Umbilical cord (tissue), 2 donors: ENCODE results near the gene TP53BP2. TPM values are rescaled to one million over a fixed set of nuclear protein-coding genes. Genes with fewer than 3 reads are reported as not detected.
"Not testable (repeated sequence)": the region's sequence is repeated elsewhere in the genome, so short reads cannot be mapped to it uniquely, and the experiment has no call there.

Source experiments
- DNase-seq: peaks from one replicate; pipeline ENCODE4 v3.0.0-alpha.2; 2015; ENCODE audit warnings: low spot score
- total RNA-seq: library from RNA; depleted of rRNA; stranded (reverse); fragments of >200 nt; gene quantifications from one replicate; pipeline ENCODE4 v1.2.3, GENCODE V29; 2014; ENCODE audit warnings: low replicate concordance; ENCODE audit not compliant: insufficient read depth

TP53BP2 gene
- total RNA-seq, 1 donor from 2014 or later: 95.3 TPM

GRCh38 chr1:223831755-223832636, 13.8 kb downstream of the TP53BP2 start:
- peak; percentile 78 for DNase-seq

GRCh38 chr1:223829678-223830077, 16.1 kb downstream of the TP53BP2 start:
- DNase-seq: no peak

GRCh38 chr1:223828162-223828848, 17.4 kb downstream of the TP53BP2 start:
- DNase-seq: no peak

- DNase-seq: no peak
These were observed 18.5 kb downstream of the TP53BP2 start for GRCh38 chr1:223827193-223827663.

DNA sequence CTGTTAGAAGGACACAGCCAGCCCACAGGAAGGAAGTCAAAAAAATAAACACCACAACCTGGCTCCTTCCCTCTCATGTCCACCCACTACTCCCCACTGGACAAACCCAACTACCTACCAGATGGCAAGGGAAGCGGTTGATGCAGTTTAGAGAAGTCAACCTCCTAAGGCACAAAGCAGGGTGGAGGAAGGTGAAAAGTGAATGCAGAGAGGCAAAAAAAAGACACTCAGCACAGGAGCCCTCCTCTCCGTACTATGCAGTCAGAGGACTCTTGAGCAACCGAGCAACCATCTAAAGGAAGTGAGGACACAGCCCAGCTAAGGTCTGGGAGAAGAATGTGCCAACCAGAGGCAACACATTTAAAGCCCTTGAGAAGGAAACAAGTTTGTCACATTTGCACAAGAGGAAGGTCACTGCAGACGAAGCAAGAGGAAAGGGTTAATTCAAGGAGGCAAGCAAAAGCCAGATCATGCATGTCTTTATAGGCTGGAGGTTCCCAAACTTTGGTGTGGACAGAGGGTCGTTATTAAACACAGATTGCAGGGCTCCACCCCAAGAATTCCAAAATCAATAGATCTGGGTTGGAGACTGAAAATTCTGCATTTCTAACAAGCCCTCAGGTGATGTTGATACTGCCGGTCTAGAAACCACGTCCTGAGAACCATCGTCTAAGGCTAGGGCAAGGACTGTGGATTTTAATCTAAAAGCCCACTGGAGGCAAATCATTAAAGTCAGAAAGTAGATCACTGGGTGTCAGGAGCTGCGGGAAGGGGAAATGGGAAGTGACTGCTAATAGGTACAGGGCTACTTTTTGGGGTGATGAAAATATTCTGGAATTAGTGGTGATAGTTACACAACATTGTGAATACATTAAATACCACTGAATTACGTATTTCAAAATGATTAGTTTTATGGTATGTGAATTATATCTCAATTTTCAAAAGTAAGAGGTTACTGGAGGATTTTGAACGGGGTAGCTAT, 19.7 kb downstream of the TP53BP2 start:
- no peak for DNase-seq

DNA sequence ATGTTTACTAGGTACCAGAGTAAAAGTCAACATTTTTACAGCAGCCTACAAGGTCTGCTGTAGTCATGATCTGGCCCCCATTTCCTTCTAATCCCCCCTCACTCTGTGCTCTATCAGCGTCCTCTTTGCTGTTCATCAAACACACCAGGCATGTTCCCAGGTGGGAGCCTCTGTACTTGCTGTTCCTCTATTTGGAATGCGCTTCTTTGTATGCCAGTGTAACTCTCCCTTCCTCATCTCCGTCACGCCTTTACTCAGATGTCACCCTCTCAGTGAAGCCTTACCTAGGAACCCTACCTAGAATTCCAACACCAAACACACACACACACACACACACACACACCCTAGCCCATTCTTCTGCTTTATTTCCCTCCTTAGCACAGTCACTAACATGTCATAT, 21.0 kb downstream of the TP53BP2 start:
- no peak for DNase-seq

DNA sequence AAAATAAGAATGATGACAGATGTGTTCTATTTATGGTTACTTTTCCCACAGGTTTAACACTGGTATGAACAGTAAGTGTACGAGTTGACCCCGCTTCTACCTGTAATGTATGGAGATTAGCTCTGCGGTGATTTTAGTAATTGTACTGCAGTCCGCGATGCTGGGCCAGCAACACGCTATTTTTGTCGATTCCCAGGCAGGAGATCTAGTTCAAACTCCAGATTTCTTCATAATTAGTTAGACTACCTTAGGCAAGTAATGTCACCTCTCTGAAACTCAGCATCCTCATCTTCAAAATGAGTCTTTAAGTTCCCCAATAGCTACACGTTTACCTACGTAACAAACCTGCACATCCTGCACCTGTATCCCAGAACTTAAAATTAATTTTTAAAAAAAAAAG, 21.5 kb downstream of the TP53BP2 start:
- DNase-seq: no peak

GRCh38 chr1:223820971-223821370, 24.8 kb downstream of the TP53BP2 start:
- no peak for DNase-seq

DNA sequence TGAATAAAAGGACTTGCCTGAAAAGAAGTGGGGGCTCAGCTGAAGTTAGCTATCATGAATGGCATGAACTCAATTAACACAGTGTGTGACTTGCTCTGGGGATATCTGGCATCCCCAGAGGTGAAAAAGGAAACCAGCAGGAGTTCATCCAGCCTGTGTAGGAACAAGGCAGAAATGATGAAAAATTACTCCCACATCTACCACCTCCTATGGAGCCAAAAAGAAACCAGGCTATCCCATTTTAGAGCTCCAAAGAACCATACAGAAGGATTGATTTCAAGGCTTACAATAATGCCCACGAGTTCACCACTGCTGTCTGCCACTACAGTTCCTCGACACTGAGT, 25.3 kb downstream of the TP53BP2 start:
- DNase-seq: no peak

DNA sequence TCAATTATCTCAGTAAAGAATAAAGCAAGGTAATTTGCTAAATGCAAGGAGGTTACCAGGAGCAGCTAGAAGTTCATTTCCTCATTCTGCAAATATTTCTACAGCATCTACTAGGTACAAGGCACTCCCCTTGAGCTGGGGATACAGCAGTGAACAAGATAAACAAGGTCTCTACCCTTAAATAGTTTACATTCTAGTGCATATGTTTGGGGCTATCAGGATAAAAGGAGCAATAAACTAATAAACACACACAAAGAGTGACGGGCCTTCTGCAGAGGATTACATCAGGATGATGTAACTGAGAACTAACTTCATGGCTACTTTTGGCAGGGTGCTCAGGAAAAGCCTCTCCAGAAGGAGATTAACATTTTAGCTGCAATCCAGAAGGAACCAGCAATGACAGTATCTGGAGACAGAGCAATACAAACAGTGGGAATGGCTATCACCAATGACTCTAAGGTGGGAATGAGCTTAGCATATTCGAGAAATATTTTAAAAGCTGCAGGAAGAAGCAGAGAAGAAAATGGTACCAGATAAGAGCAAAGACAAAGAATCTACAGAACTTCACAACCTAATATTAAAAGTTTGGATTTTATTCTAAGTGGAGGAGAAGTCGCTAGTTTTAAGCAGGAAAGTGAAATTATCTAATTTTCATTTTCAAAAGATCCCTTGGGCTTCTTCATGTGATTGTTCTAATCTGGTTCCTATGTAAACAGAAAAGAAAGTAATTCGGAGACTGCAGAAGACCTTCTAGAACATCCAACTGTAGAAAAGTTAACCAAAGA, 25.8 kb downstream of the TP53BP2 start:
- DNase-seq: peak; percentile 21

DNA sequence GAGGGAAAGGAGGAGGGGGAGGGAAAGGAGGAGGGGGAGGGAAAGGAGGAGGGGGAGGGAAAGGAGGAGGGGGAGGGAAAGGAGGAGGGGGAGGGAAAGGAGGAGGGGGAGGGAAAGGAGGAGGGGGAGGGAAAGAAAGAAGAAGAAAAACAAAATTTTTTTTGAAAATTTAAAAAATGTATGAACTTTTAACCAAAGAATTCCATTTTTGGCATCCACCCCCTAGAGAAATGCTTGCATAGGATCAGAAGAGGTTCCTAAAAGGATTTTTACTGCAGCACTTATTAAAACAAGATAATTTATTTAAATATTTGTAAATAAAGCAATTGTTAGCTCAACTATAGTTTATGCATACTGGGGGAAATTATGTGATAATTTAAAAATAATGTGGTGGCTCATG, 28.5 kb downstream of the TP53BP2 start:
- DNase-seq: not testable (repeated sequence)

GRCh38 chr1:223815865-223816264, 29.9 kb downstream of the TP53BP2 start:
- DNase-seq: no peak

GRCh38 chr1:223815020-223815853, 30.5 kb downstream of the TP53BP2 start:
- DNase-seq: no peak

DNA sequence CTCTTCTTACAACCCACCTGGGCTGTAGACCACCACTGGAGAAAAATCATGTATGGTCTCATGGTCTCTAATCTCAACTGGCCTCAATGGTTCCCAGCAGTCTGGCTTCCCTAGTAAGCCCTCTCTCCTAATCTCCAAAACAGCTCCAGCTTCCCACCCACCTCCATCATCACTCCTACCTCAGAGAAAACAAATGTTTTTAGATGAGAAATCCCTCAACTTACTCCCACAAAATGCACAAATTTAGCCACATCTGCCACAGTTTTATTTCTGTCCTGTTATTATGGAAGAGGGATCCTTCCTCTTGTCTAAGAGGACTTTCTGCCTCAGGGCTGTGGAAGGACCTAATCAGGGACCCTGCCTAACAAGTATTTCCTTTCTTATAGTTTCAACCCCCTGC, 32.1 kb downstream of the TP53BP2 start:
- DNase-seq: no peak

GRCh38 chr1:223811634-223812101, 34.1 kb downstream of the TP53BP2 start:
- DNase-seq: peak; percentile 52

DNA sequence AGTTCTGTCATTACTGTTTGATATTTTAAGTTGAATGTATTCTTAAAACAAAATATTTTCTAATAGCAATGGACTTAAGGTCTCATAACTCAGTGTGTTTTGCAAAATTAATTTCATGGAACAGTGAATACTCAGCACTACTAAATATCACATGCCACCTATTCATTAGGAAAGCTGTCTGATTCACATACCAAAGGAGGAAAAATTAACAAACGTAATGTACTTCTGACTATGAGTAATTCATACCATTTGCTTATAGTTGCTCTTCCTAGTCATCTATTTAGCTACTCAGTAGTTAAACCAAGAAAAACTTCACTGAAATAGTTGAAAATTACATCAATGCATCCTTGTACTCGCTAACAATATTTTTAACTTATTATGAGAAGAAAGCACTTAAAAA, 35.2 kb downstream of the TP53BP2 start:
- DNase-seq: no peak

GRCh38 chr1:223809905-223810304, 35.8 kb downstream of the TP53BP2 start:
- not testable (repeated sequence) for DNase-seq

DNA sequence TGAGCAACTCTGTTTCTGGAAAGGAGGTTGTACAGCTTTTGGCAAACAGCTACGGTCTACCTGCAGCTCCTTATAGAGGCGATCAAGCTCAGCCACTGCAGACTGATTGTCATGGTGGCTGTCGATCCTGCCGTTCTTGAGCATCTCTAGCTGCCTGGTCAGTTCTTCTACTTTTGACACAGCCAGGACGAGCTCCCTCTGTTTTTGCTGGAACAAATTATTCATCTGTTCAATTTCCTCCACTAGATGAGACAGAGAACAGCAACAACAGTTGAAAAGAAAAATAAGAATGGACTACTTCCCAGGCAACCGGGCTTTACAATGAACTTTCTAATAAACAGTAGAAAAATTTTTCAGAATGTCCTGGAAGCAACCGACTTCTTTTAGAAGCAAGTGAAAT, 42.5 kb downstream of the TP53BP2 start:
- DNase-seq: no peak

- no peak for DNase-seq
These were observed 43.1 kb downstream of the TP53BP2 start for GRCh38 chr1:223802602-223803001.

- DNase-seq: no peak
These were observed 43.7 kb downstream of the TP53BP2 start for GRCh38 chr1:223802032-223802431.
